Measurements from ENCODE around the gene C19orf38. TPM values are rescaled to one million over a fixed set of nuclear protein-coding genes. Genes with fewer than 3 reads are reported as not detected.

Gene C19orf38
- total and polyA plus RNA-seq, 3 donors from 2014 or later, result 17.4 to 21.0 (median 19.3) TPM

GRCh38 chr19:10811391-10812111 lies 36.7 kb upstream of the C19orf38 start:
- Histone ChIP-seq H3K4me3 (no peak overlapping the region), H3K27ac (no peak overlapping the region), H3K4me1 (no peaks in the 10 kb centered on the region), H3K36me3 (ENCODE audit: low read depth, missing control alignments) (no peaks in the 10 kb centered on the region), H3K27me3 (no peaks in the 10 kb centered on the region), H3K9me3 (no peaks in the 10 kb centered on the region)
- DNase-seq, result no peak
- intact Hi-C loops (cut with DNase I; ENCODE audit: low total_unique reads), result no loop called here
- no peak for TF ChIP-seq POLR2A (IDR thresholded peaks at IDR 0.05)
- no peak for TF ChIP-seq CTCF (IDR thresholded peaks at IDR 0.05)
- WGBS, 2 donors, result 80 to 85% methylated on average over 1 to 17 of the region's 17 CpGs

DNA sequence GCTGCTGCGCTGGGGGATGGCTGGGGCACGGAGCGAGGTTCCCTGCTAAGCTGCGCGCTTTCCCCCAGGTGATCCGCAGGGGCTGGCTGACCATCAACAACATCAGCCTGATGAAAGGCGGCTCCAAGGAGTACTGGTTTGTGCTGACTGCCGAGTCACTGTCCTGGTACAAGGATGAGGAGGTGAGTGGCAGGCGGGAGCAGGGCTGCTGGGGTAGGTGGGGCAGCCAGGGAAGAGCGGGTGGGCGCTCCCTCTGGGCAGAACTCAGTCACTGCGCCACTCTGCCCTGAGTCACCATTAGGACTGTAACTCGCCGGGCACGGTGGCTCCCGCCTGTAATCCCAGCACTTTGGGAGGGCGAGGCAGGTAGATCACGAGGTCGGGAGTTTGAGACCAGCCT lies 36.0 kb upstream of the C19orf38 start:
- no peak overlapping the region for H3K27ac ChIP-seq

GRCh38 chr19:10812902-10813404 lies 35.3 kb upstream of the C19orf38 start:
- 66 to 80% methylated on average over 9 of the region's 9 CpGs for WGBS, 2 donors
- Histone ChIP-seq H3K4me3 (no peak overlapping the region), H3K27me3 (no peaks in the 10 kb centered on the region), H3K27ac (no peak overlapping the region), H3K36me3 (ENCODE audit: low read depth, missing control alignments) (no peaks in the 10 kb centered on the region), H3K4me1 (peaks cover under 1% of the 10 kb centered on the region), H3K9me3 (no peaks in the 10 kb centered on the region)
- no peak for TF ChIP-seq POLR2A (IDR thresholded peaks at IDR 0.05)
- TF ChIP-seq CTCF (IDR thresholded peaks at IDR 0.05), result no peak
- intact Hi-C loops (cut with DNase I; ENCODE audit: low total_unique reads), result no loop called here
- DNase-seq, result peak; percentile 37

More for the DNA sequence above, 36.0 kb upstream of the C19orf38 start:
- Histone ChIP-seq H3K9me3 (no peaks in the 10 kb centered on the region), H3K36me3 (ENCODE audit: low read depth, missing control alignments) (no peaks in the 10 kb centered on the region), H3K4me1 (no peaks in the 10 kb centered on the region), H3K27me3 (no peaks in the 10 kb centered on the region), H3K4me3 (no peak overlapping the region)
- WGBS, 2 donors, result 96 to 97% methylated on average over 11 to 19 of the region's 19 CpGs
- intact Hi-C loops (cut with DNase I; ENCODE audit: low total_unique reads), result no loop called here
- TF ChIP-seq POLR2A (IDR thresholded peaks at IDR 0.05) (no peak), CTCF (IDR thresholded peaks at IDR 0.05) (no peak)
- DNase-seq, result no peak

GRCh38 chr19:10815007-10815536 lies 33.1 kb upstream of the C19orf38 start:
- no peak overlapping the region for H3K4me3 ChIP-seq
- H3K36me3 ChIP-seq (ENCODE audit: low read depth, missing control alignments), result no peaks in the 10 kb centered on the region
- peaks cover 3% of the 10 kb centered on the region for H3K4me1 ChIP-seq
- intact Hi-C loops (cut with DNase I; ENCODE audit: low total_unique reads), result no loop called here
- no peaks in the 10 kb centered on the region for H3K27me3 ChIP-seq
- no peak for DNase-seq
- TF ChIP-seq POLR2A (IDR thresholded peaks at IDR 0.05) (no peak), CTCF (IDR thresholded peaks at IDR 0.05) (no peak)
- H3K27ac ChIP-seq, result no peak overlapping the region
- WGBS, 2 donors, result 96 to 97% methylated on average over 5 to 9 of the region's 9 CpGs
- H3K9me3 ChIP-seq, result no peaks in the 10 kb centered on the region

All from testis (tissue), 3 donors.